GM12892 (cell line): ENCODE measurements around the gene NRXN3.

ENCODE experiments used
- POLR2A ChIP-seq: IDR thresholded peaks from 2 replicates; pipeline ENCODE4 v1.6.1; 2011; ENCODE audit warnings: low read depth, low read length, control low read depth
- POLR2AphosphoS5 ChIP-seq: IDR thresholded peaks from 2 replicates; pipeline ENCODE4 v1.6.1; 2011; ENCODE audit warnings: low read depth, low read length, control low read depth
- TAF1 ChIP-seq: IDR thresholded peaks from 2 replicates; pipeline ENCODE4 v1.6.1; 2011; ENCODE audit warnings: low read depth, mild to moderate bottlenecking, control low read depth, low read length, borderline replicate concordance

GRCh38 chr14:79575032-79575431 is 1404.9 kb downstream of the NRXN3 start:
- no peak for TF ChIP-seq POLR2A
- TF ChIP-seq POLR2AphosphoS5, result no peak
- TF ChIP-seq TAF1, result no peak
